ENCODE measurements around the gene SLC5A6.

Gene SLC5A6

GRCh38 chr2:27171351-27171848 is 40.7 kb downstream of the SLC5A6 start:
- DNase-seq (ENCODE audit: low spot score): no peak

GRCh38 chr2:27170581-27171337 is 41.3 kb downstream of the SLC5A6 start:
- no peak for DNase-seq (ENCODE audit: low spot score)

- DNase-seq (ENCODE audit: low spot score): peak; percentile 32
Observed at GRCh38 chr2:27164960-27165763, 46.9 kb downstream of the SLC5A6 start.

GRCh38 chr2:27162151-27163121 is 49.6 kb downstream of the SLC5A6 start:
- DNase-seq (ENCODE audit: low spot score): no peak

- DNase-seq (ENCODE audit: low spot score): no peak
Observed at GRCh38 chr2:27160191-27160590, 51.9 kb downstream of the SLC5A6 start.

- no peak for DNase-seq (ENCODE audit: low spot score)
Observed at GRCh38 chr2:27159271-27159670, 52.8 kb downstream of the SLC5A6 start.

GRCh38 chr2:27158468-27158867 is 53.6 kb downstream of the SLC5A6 start:
- DNase-seq (ENCODE audit: low spot score): no peak

- DNase-seq (ENCODE audit: low spot score): no peak
Observed at GRCh38 chr2:27155069-27155520, 57.0 kb downstream of the SLC5A6 start.

- no peak for DNase-seq (ENCODE audit: low spot score)
Observed at GRCh38 chr2:27154488-27154887, 57.6 kb downstream of the SLC5A6 start.

- peak; percentile 19 for DNase-seq (ENCODE audit: low spot score)
Observed at GRCh38 chr2:27152796-27153464, 59.1 kb downstream of the SLC5A6 start.

- DNase-seq (ENCODE audit: low spot score): no peak
Observed at GRCh38 chr2:27152102-27152795, 59.8 kb downstream of the SLC5A6 start.

- DNase-seq (ENCODE audit: low spot score): no peak
Observed at GRCh38 chr2:27150639-27151230, 61.3 kb downstream of the SLC5A6 start.

All from germinal center (tissue), 1 donor.